ENCODE results near the gene SKAP1. TPM values are rescaled to one million over a fixed set of nuclear protein-coding genes. Genes with fewer than 3 reads are reported as not detected.

The SKAP1 gene
- polyA plus RNA-seq, 3 donors from 2014 or later = 325 to 458 (median 329) TPM

DNA sequence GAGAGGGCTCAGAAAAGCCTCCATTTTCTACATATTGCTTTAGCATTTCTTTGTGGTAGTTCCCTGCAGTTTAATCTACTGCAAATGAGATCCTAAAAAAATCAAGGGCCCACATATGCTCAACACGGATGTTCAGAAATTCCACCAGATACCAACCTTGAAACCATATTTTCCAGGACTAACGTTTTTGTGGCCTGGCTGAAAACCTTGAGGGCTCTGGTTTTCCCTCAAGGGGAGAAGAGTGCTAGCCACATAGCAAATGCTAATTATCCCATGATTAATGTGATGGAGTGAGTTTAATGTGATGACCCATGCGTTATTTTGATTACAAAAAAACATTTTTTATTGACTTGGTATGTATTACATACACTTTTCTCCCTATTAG lies 253.6 kb downstream of the SKAP1 start:
- H3K36me3 Mint-ChIP-seq = peaks cover 6 to 54% (median 33%) of the 10 kb centered on the region in 3 donors
- peaks cover 9 to 26% of the 10 kb centered on the region in 2 donors for H3K4me1 Mint-ChIP-seq
- no peaks in the 10 kb centered on the region for H3K9me3 Mint-ChIP-seq
- no peak overlapping the region for H3K4me3 Mint-ChIP-seq
- no peak for DNase-seq
- peak overlapping the region in 1 of 6 donors; percentile 28 for H3K27ac Mint-ChIP-seq
- peaks cover 3 to 8% (median 6%) of the 10 kb centered on the region in 3 donors for H3K27me3 Mint-ChIP-seq (ENCODE audit: low read depth in 3 of 3)

DNA sequence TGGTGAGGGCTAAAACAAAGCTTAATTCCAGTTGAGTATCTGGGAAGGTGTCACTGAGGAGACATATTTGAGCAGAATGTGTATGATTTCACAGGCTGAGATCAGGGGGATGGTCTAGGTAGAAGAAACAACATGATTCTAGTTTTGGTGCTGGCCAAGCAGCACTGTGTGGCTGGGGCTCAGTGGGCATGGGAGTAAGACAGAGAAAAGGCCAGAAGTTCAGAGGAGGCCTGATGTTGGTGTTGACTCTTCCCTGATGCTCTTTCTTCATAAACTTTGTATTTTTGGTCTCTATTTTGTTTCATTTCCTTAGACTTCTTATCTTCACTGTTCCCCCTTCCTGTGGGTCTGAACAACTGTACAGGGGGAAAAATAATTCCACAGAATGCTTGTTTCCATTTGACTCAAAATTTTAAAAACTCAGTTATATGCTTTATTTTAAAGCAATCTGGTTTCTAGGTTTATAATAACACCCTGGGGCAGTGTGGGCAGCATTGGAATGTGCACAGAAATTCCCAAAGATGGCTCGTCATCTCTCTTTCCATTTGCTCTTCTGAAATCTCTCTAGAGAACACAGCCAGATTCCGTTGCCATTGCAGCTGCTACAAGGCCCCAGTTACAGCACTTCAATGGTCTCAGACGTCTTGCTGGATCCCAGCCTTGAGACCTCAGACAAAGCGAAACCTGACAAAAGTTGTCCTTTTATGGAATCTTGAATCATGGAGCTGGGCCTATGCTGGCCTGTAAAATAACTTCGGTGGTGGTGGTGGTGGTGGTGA lies 254.1 kb downstream of the SKAP1 start:
- H3K4me3 Mint-ChIP-seq = no peak overlapping the region
- H3K27ac Mint-ChIP-seq = peak overlapping the region in 3 of 6 donors; percentile 28 to 65 (median 57)
- H3K27me3 Mint-ChIP-seq (ENCODE audit: low read depth in 3 of 3) = peaks cover 3 to 8% (median 6%) of the 10 kb centered on the region in 3 donors
- peaks cover 9 to 26% of the 10 kb centered on the region in 2 donors for H3K4me1 Mint-ChIP-seq
- H3K36me3 Mint-ChIP-seq = peaks cover 8 to 56% (median 35%) of the 10 kb centered on the region in 3 donors
- DNase-seq = no peak
- H3K9me3 Mint-ChIP-seq = no peaks in the 10 kb centered on the region

- Mint-ChIP-seq H3K4me1 (peaks cover 9 to 26% of the 10 kb centered on the region in 2 donors), H3K27ac (peak overlapping the region in 4 of 6 donors; percentile 10 to 75 (median 46)), H3K4me3 (no peak overlapping the region), H3K36me3 (peaks cover 10 to 54% (median 31%) of the 10 kb centered on the region in 3 donors), H3K27me3 (ENCODE audit: low read depth in 3 of 3) (peaks cover 3 to 8% (median 6%) of the 10 kb centered on the region in 3 donors), H3K9me3 (no peaks in the 10 kb centered on the region)
- no peak for DNase-seq
These were observed 255.0 kb downstream of the SKAP1 start for GRCh38 chr17:48174833-48175523.

DNA sequence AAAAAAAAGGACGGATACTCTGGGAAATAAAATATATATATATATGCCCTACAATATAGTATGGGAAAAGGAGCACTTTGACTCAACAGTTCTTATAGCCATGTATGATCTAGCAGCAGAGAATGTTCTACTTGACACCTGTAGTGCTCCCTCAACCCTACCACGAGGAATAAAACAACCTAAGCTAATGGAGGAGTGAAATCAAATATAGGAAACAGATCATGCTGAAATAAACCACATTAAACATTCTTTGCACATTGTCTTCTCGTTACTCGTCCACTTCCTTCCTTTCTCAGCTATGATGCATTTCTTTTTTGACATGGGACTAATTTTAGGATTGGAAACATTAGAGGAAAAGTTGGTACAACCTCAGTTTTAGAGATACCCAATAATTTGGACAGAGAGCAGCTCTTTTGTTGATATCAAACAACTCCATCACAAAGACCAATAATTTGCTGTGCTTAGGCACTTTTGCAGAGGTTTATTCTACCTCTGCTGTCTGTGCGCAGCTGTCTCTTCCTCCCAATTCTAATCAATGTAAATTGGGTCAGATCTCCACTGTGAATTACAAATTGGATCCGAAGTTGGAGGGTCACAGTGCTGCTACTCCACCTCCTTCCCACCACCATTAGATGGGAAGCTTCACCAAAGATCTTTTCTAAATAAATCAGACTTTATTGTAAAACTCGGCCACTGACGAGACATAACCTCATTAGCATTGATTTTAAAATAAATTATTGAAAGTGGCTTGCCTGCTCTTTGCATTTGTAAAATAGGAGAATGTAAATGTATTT lies 256.6 kb downstream of the SKAP1 start:
- peaks cover 6 to 8% (median 6%) of the 10 kb centered on the region in 3 donors for H3K27me3 Mint-ChIP-seq (ENCODE audit: low read depth in 3 of 3)
- peaks cover 9 to 26% of the 10 kb centered on the region in 2 donors for H3K4me1 Mint-ChIP-seq
- peaks cover 11 to 38% (median 21%) of the 10 kb centered on the region in 3 donors for H3K36me3 Mint-ChIP-seq
- DNase-seq = no peak
- H3K4me3 Mint-ChIP-seq = no peak overlapping the region
- no peaks in the 10 kb centered on the region for H3K9me3 Mint-ChIP-seq
- H3K27ac Mint-ChIP-seq = peak overlapping the region in 5 of 6 donors; percentile 16 to 58 (median 49)

DNA sequence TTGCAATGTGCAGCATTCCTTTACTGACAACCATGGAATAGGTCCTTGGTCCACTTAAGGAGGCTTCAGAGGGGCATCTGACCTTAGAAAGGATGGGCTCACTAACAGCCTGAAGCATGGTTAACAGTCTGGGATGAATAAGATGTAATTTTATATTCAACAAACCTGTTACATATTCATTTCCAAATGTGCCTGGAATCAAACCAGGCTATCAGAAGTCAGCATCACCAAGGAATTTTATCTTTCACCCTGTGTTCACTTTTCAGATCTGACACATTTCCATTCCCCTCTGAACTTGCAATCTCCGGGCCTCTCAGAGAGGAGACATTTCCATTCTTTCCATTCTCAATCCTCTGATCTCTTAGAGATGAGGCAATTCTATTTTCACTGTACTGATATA lies 260.1 kb downstream of the SKAP1 start:
- peak overlapping the region in 2 of 6 donors; percentile 17 to 29 for H3K27ac Mint-ChIP-seq
- peaks cover 1 to 3% (median 2%) of the 10 kb centered on the region in 3 donors for H3K27me3 Mint-ChIP-seq (ENCODE audit: low read depth in 3 of 3)
- peaks cover 11 to 30% (median 18%) of the 10 kb centered on the region in 3 donors for H3K36me3 Mint-ChIP-seq
- DNase-seq = no peak
- H3K9me3 Mint-ChIP-seq = no peaks in the 10 kb centered on the region
- no peak overlapping the region for H3K4me3 Mint-ChIP-seq
- H3K4me1 Mint-ChIP-seq = peaks cover 12 to 26% of the 10 kb centered on the region in 2 donors

- H3K4me1 Mint-ChIP-seq = peaks cover 8 to 12% of the 10 kb centered on the region in 2 donors
- no peaks in the 10 kb centered on the region for H3K9me3 Mint-ChIP-seq
- H3K27me3 Mint-ChIP-seq (ENCODE audit: low read depth in 3 of 3) = peaks cover 0 to 6% (median 0%) of the 10 kb centered on the region in 3 donors
- peak overlapping the region in 4 of 6 donors; percentile 34 to 66 (median 48) for H3K27ac Mint-ChIP-seq
- DNase-seq = no peak
- peaks cover 8 to 26% (median 10%) of the 10 kb centered on the region in 3 donors for H3K36me3 Mint-ChIP-seq
- no peak overlapping the region for H3K4me3 Mint-ChIP-seq
These were observed 266.2 kb downstream of the SKAP1 start for GRCh38 chr17:48163809-48164208.

GRCh38 chr17:48162946-48163506 lies 267.0 kb downstream of the SKAP1 start:
- H3K27ac Mint-ChIP-seq = peak overlapping the region; percentile 34 to 66 (median 48)
- H3K27me3 Mint-ChIP-seq (ENCODE audit: low read depth in 3 of 3) = peaks cover 0 to 2% (median 0%) of the 10 kb centered on the region in 3 donors
- H3K36me3 Mint-ChIP-seq = peaks cover 8 to 25% (median 10%) of the 10 kb centered on the region in 3 donors
- no peaks in the 10 kb centered on the region for H3K9me3 Mint-ChIP-seq
- DNase-seq = no peak
- H3K4me3 Mint-ChIP-seq = no peak overlapping the region
- H3K4me1 Mint-ChIP-seq = peaks cover 8 to 12% of the 10 kb centered on the region in 2 donors

DNA sequence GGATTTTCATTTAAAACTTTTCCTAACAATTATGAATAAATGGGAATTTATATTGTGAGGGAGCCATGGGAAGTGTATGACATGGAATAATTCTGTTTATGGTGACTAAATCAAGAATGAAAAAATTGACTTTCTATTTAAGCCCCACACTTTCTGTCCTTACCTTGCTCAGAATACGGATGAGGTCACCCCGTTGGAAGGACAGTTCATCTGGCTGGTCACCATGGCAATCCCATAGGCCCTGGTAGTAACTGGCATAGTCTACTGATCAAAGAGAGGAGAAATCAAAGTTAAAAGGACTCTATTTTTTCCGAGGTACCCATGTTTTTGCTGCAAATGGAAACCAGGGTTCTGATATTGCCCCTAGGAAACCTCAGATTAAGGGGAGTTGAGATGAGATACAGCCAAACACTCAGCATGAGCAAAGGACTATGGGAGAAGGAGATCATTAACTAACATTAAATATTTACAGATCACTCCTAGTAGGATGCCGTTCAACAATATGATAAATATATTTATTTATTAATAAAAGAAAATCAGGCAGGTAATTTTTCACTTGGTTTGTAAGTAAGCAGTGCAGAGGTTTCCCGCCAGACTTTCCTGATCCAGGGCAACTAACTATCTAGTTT lies 267.6 kb downstream of the SKAP1 start:
- Mint-ChIP-seq H3K9me3 (no peaks in the 10 kb centered on the region), H3K27me3 (ENCODE audit: low read depth in 3 of 3) (peaks cover 0 to 2% (median 0%) of the 10 kb centered on the region in 3 donors), H3K4me3 (no peak overlapping the region), H3K4me1 (peaks cover 8 to 12% of the 10 kb centered on the region in 2 donors), H3K27ac (peak overlapping the region in 1 of 6 donors; percentile 66), H3K36me3 (peaks cover 8 to 22% (median 10%) of the 10 kb centered on the region in 3 donors)
- DNase-seq = no peak

DNA sequence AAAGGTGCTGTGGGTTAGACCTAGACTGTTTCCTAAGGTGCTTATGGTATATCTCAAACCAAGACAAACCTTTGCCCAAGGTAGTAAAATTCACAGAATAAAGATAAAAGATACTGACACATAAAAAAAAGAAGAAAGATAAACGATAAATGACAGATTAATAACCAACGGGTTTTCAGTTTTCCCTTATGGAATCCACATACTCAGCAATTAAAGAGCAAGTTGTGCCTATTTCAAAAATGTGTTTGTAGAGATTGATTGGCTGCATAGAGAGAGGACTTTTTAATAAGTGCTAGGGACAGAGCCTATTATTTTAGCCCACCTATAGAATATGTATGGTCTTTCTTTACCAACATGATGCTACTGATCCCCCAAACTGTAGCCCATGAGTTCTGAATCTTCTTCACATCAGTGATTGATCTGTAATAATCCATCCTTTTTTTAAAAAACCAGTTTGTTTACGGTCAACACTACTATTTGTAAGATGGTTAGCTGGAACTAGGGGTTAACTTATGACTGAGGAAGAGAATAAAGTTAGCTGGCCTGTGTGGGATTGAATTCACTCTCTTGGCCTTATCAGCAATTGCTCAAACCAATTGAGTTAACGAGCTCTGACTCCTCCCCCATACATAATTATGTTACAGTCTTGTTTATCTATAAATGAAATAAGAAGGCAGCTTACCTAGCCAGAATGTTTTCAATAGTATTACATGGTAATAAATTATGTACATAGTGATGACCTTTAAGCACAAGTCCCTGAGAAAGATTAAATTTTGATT lies 268.7 kb downstream of the SKAP1 start:
- Mint-ChIP-seq H3K9me3 (no peaks in the 10 kb centered on the region), H3K36me3 (peaks cover 6 to 22% (median 10%) of the 10 kb centered on the region in 3 donors), H3K27me3 (ENCODE audit: low read depth in 3 of 3) (peaks cover 0 to 2% (median 2%) of the 10 kb centered on the region in 3 donors), H3K4me1 (peaks cover 11 to 12% of the 10 kb centered on the region in 2 donors), H3K4me3 (no peak overlapping the region), H3K27ac (peak overlapping the region in 2 of 6 donors; percentile 15 to 60)
- no peak for DNase-seq

- Mint-ChIP-seq H3K27me3 (ENCODE audit: low read depth in 3 of 3) (peaks cover 0 to 2% (median 2%) of the 10 kb centered on the region in 3 donors), H3K9me3 (no peaks in the 10 kb centered on the region), H3K4me1 (peaks cover 8 to 12% of the 10 kb centered on the region in 2 donors), H3K27ac (peak overlapping the region in 3 of 6 donors; percentile 15 to 60 (median 28)), H3K36me3 (peaks cover 6 to 24% (median 10%) of the 10 kb centered on the region in 3 donors), H3K4me3 (no peak overlapping the region)
- no peak for DNase-seq
These were observed 269.6 kb downstream of the SKAP1 start for GRCh38 chr17:48160177-48161081.

DNA sequence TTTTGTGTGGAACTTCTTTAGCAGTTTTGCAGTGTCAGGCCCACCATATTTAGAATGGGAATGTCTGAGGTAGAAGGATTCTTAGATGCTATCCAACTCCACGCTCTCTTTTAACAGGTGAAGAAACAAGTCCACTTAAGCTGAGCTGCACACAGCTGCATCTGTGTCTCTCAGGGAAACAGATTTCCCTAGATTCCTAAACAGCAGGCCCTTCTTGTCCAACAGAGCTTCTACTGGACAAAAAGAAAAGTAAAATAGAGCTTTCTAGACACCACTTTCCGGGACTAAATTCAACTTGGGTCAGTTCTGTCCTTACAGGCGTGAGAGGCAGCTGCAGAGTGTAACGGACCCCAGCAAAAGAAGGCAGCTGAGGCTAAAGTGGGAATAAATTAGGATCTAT lies 270.8 kb downstream of the SKAP1 start:
- Mint-ChIP-seq H3K4me3 (no peak overlapping the region), H3K4me1 (peaks cover 8 to 12% of the 10 kb centered on the region in 2 donors), H3K27me3 (ENCODE audit: low read depth in 3 of 3) (peaks cover 0 to 2% (median 2%) of the 10 kb centered on the region in 3 donors), H3K36me3 (peaks cover 4 to 20% (median 10%) of the 10 kb centered on the region in 3 donors), H3K27ac (peak overlapping the region in 5 of 6 donors; percentile 21 to 76 (median 35)), H3K9me3 (no peaks in the 10 kb centered on the region)
- no peak for DNase-seq
